OCI-LY3 (cell line): Measurements from ENCODE around the gene ZNF862.

Source experiments
- CTCF ChIP-seq: fragments of 200-600, 300-600 bp; sonication (generic); IDR thresholded peaks from 2 replicates; pipeline ENCODE4 v1.5.1; 2014; ENCODE audit warnings: antibody characterized with exemption, low read length, low read depth
- EZH2phosphoT487 ChIP-seq: fragments of 200-600 bp; shearing (Covaris generic); IDR thresholded peaks from 2 replicates; pipeline ENCODE4 v1.6.1; 2018; ENCODE audit warnings: antibody characterized with exemption, mixed run types, low read depth

GRCh38 chr7:149887311-149887710 is 49.1 kb downstream of the ZNF862 start:
- no peak for TF ChIP-seq CTCF
- no peak for TF ChIP-seq EZH2phosphoT487
